T-helper 1 cell treated with Interleukin-12 subunit alpha and Interleukin-12 subunit beta and Interleukin-4 antibody, amounts not matched to agents 30 μg/mL and 1 μg/mL, for 36 hours (primary cell): ENCODE results near the gene GLCCI1.
"Not testable (repeated sequence)": the region's sequence is repeated elsewhere in the genome, so short reads cannot be mapped to it uniquely, and the experiment has no call there.

Source experiments
- H3K27ac Mint-ChIP-seq: one replicate; pipeline ENCODE4 v1.8.0; 2021; ENCODE audit warnings: mild to moderate bottlenecking, mixed read lengths
- H3K27me3 Mint-ChIP-seq: one replicate; pipeline ENCODE4 v1.8.0; 2021; ENCODE audit warnings: low read depth, mixed read lengths
- H3K36me3 Mint-ChIP-seq: one replicate; pipeline ENCODE4 v1.8.0; 2021; ENCODE audit warnings: low read depth, mixed read lengths
- H3K4me1 Mint-ChIP-seq: one replicate; pipeline ENCODE4 v1.8.0; 2021; ENCODE audit warnings: low read depth, mixed read lengths
- H3K4me3 Mint-ChIP-seq: one replicate; pipeline ENCODE4 v1.8.0; 2021; ENCODE audit warnings: mild to moderate bottlenecking, moderate library complexity, mixed read lengths
- H3K9me3 Mint-ChIP-seq: one replicate; pipeline ENCODE4 v1.8.0; 2021; ENCODE audit warnings: mixed read lengths

The GLCCI1 gene

DNA sequence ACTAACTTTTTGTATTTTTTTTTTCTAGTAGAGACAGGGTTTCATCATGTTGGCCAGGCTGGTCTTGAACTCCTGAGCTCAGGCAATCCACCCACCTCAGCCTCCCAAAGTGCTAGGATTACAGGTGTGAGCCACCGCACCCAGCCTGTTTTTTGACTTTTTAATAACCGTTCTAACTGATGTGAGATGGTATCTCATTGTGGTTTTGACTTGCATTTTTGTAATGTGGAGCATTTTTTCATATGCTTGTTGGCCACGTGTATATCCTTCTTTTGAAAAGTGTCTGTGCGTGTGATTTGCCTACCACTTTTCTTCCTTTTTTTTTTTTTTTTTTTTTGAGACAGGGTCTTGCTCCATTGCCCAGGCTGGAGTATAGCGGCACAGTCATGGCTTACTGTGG, 94.7 kb downstream of the GLCCI1 start:
- H3K4me1 Mint-ChIP-seq, H3K27ac Mint-ChIP-seq, H3K27me3 Mint-ChIP-seq, H3K4me3 Mint-ChIP-seq: not testable (repeated sequence)
- peaks cover 26% of the 10 kb centered on the region for H3K9me3 Mint-ChIP-seq
- H3K36me3 Mint-ChIP-seq, result peaks cover 41% of the 10 kb centered on the region

GRCh38 chr7:8063706-8064297, 95.2 kb downstream of the GLCCI1 start:
- H3K4me1 Mint-ChIP-seq, result peaks cover 5% of the 10 kb centered on the region
- no peak overlapping the region for H3K27ac Mint-ChIP-seq
- H3K27me3 Mint-ChIP-seq, result no peaks in the 10 kb centered on the region
- H3K9me3 Mint-ChIP-seq, result peaks cover 26% of the 10 kb centered on the region
- H3K4me3 Mint-ChIP-seq, result no peak overlapping the region
- peaks cover 41% of the 10 kb centered on the region for H3K36me3 Mint-ChIP-seq

- Mint-ChIP-seq H3K9me3 (peaks cover 26% of the 10 kb centered on the region), H3K4me3 (no peak overlapping the region), H3K27me3 (no peaks in the 10 kb centered on the region), H3K4me1 (peaks cover 5% of the 10 kb centered on the region), H3K27ac (no peak overlapping the region), H3K36me3 (peaks cover 43% of the 10 kb centered on the region)
Observed at GRCh38 chr7:8064828-8065227, 96.2 kb downstream of the GLCCI1 start.

DNA sequence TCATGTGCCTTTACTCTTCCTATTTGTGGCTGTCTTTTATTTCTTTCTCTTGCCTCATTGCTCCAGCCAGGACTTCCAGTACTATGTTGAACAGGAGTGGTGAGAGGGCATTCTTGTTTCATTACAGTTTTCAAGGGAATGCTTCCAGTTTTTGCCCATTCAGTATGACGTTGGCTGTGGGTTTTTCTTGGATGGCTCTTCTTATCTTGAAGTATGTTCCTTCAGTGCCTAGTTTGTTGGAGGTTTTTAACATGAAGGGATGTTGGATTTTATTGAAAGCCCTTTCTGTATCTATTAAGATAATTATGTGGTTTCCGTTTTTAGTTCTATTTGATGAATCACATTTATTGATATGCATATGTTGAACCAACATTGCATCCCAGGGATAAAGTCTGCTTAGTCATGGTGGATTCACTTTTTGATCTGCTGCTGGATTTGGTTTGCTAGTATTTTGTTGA, 96.8 kb downstream of the GLCCI1 start:
- peaks cover 5% of the 10 kb centered on the region for H3K4me1 Mint-ChIP-seq
- peaks cover 26% of the 10 kb centered on the region for H3K9me3 Mint-ChIP-seq
- no peaks in the 10 kb centered on the region for H3K27me3 Mint-ChIP-seq
- H3K4me3 Mint-ChIP-seq, result no peak overlapping the region
- H3K36me3 Mint-ChIP-seq, result peaks cover 41% of the 10 kb centered on the region
- H3K27ac Mint-ChIP-seq, result no peak overlapping the region

- Mint-ChIP-seq H3K9me3 (peaks cover 13% of the 10 kb centered on the region), H3K4me1 (peaks cover 4% of the 10 kb centered on the region), H3K36me3 (peaks cover 37% of the 10 kb centered on the region), H3K4me3 (no peak overlapping the region), H3K27me3 (no peaks in the 10 kb centered on the region), H3K27ac (no peak overlapping the region)
Observed at GRCh38 chr7:8068892-8069686, 100.5 kb downstream of the GLCCI1 start.

GRCh38 chr7:8070451-8071180, 102.0 kb downstream of the GLCCI1 start:
- Mint-ChIP-seq H3K9me3 (peaks cover 2% of the 10 kb centered on the region), H3K27ac (no peak overlapping the region), H3K4me3 (no peak overlapping the region), H3K4me1 (peaks cover 3% of the 10 kb centered on the region), H3K27me3 (no peaks in the 10 kb centered on the region), H3K36me3 (peaks cover 32% of the 10 kb centered on the region)

GRCh38 chr7:8078418-8078817, 109.8 kb downstream of the GLCCI1 start:
- Mint-ChIP-seq H3K9me3 (no peaks in the 10 kb centered on the region), H3K4me3 (no peak overlapping the region), H3K27ac (no peak overlapping the region), H3K36me3 (peaks cover 17% of the 10 kb centered on the region), H3K27me3 (no peaks in the 10 kb centered on the region), H3K4me1 (no peaks in the 10 kb centered on the region)

DNA sequence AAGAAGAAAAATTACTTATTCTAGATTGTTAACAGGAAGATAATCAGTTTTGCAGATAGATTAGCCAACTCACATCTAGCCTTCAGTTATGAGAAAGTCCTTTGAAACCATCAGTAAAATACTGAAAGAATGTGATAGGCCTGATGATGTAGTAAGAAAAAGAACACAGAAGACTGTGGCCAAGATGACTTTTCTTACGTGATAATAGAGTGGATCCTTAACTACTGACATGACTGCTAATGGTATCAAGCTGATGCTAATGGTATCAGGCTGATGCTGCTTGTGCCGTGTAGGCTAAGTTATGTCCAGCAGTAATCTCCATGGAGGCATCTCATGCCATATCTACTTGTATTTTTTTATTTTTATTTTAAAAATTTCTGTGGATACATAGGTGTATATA, 114.2 kb downstream of the GLCCI1 start:
- Mint-ChIP-seq H3K9me3 (no peaks in the 10 kb centered on the region), H3K27me3 (no peaks in the 10 kb centered on the region), H3K4me3 (no peak overlapping the region), H3K4me1 (no peaks in the 10 kb centered on the region), H3K27ac (no peak overlapping the region), H3K36me3 (peaks cover 23% of the 10 kb centered on the region)

GRCh38 chr7:8084836-8085235, 116.2 kb downstream of the GLCCI1 start:
- Mint-ChIP-seq H3K9me3 (no peaks in the 10 kb centered on the region), H3K4me1 (no peaks in the 10 kb centered on the region), H3K4me3 (no peak overlapping the region), H3K27me3 (no peaks in the 10 kb centered on the region), H3K36me3 (peaks cover 21% of the 10 kb centered on the region), H3K27ac (no peak overlapping the region)

GRCh38 chr7:8085420-8085819, 116.8 kb downstream of the GLCCI1 start:
- Mint-ChIP-seq H3K36me3 (peaks cover 25% of the 10 kb centered on the region), H3K4me3 (no peak overlapping the region), H3K9me3 (no peaks in the 10 kb centered on the region), H3K27me3 (no peaks in the 10 kb centered on the region), H3K4me1 (no peaks in the 10 kb centered on the region), H3K27ac (no peak overlapping the region)

DNA sequence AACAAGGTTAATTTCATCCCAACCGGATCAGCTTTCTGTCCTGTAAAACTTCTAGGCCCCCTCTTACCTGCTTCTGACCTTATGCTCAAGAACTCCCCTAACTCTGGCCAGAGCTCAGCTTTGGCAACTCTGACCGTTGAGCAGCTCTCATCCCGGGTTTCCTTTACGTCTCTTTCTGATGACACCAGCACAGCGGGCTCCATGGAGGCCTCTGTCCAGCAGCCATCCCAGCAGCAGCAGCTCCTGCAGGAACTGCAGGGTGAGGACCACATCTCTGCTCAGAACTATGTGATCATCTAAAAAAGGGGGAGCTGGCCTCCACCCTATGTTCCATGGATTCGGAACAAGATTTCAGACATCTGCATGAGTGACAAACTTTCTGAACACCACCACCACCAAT, 117.6 kb downstream of the GLCCI1 start:
- no peaks in the 10 kb centered on the region for H3K9me3 Mint-ChIP-seq
- H3K4me3 Mint-ChIP-seq, result no peak overlapping the region
- no peaks in the 10 kb centered on the region for H3K4me1 Mint-ChIP-seq
- H3K36me3 Mint-ChIP-seq, result peaks cover 25% of the 10 kb centered on the region
- no peaks in the 10 kb centered on the region for H3K27me3 Mint-ChIP-seq
- no peak overlapping the region for H3K27ac Mint-ChIP-seq

- Mint-ChIP-seq H3K4me3 (no peak overlapping the region), H3K4me1 (no peaks in the 10 kb centered on the region), H3K27ac (no peak overlapping the region), H3K9me3 (no peaks in the 10 kb centered on the region), H3K27me3 (no peaks in the 10 kb centered on the region), H3K36me3 (peaks cover 22% of the 10 kb centered on the region)
Observed at GRCh38 chr7:8089036-8089780, 120.6 kb downstream of the GLCCI1 start.

- no peak overlapping the region for H3K4me3 Mint-ChIP-seq
- H3K36me3 Mint-ChIP-seq, result peaks cover 12% of the 10 kb centered on the region
- no peaks in the 10 kb centered on the region for H3K27me3 Mint-ChIP-seq
- H3K27ac Mint-ChIP-seq, result no peak overlapping the region
- no peaks in the 10 kb centered on the region for H3K9me3 Mint-ChIP-seq
- no peaks in the 10 kb centered on the region for H3K4me1 Mint-ChIP-seq
Observed at GRCh38 chr7:8092140-8092539, 123.5 kb downstream of the GLCCI1 start.
